Astrocyte (in vitro differentiated cells and primary cell): ENCODE data around the gene SGTA. TPM values are rescaled to one million over a fixed set of nuclear protein-coding genes. Genes with fewer than 3 reads are reported as not detected.

ENCODE experiments used
- DNase-seq: peaks from one replicate; pipeline ENCODE4 v3.0.0-alpha.2; 2010; ENCODE audit warnings: low read depth
- FAIRE-seq: peaks from 2 replicates; lab custom pipeline; 2011; peaks lifted over from hg19 to GRCh38; lab: Jason Lieb, UNC
- H2AFZ ChIP-seq: 2 replicates; pipeline ENCODE4 v1.6.0; 2012; ENCODE audit warnings: low read depth, low read length, inconsistent platforms
- H3K27ac ChIP-seq: 2 replicates; pipeline ENCODE4 v1.5.1; 2011; ENCODE audit warnings: low read depth, low read length, inconsistent platforms
- H3K27me3 ChIP-seq: 2 replicates; pipeline ENCODE4 v1.6.0; 2011; ENCODE audit warnings: low read length, inconsistent platforms; ENCODE audit not compliant: insufficient read depth
- H3K36me3 ChIP-seq: 2 replicates; pipeline ENCODE4 v1.5.1; 2011; ENCODE audit warnings: low read length, inconsistent platforms; ENCODE audit not compliant: insufficient read depth
- H3K4me1 ChIP-seq: 2 replicates; pipeline ENCODE4 v1.5.1; 2011; ENCODE audit warnings: low read length, inconsistent platforms; ENCODE audit not compliant: insufficient read depth
- H3K4me2 ChIP-seq: 2 replicates; pipeline ENCODE4 v1.6.0; 2012; ENCODE audit warnings: low read length, inconsistent platforms
- H3K4me3 ChIP-seq: 2 replicates; pipeline ENCODE4 v1.5.1; 2011; ENCODE audit warnings: low read depth, mild to moderate bottlenecking, low read length, inconsistent platforms; ENCODE audit not compliant: insufficient read depth
- H3K79me2 ChIP-seq: 2 replicates; pipeline ENCODE4 v1.6.0; 2012; ENCODE audit warnings: mild to moderate bottlenecking, low read length, inconsistent platforms; ENCODE audit not compliant: insufficient read depth
- H3K9ac ChIP-seq: 2 replicates; pipeline ENCODE4 v1.6.0; 2012; ENCODE audit warnings: mild to moderate bottlenecking, low read length, inconsistent platforms
- H3K9me3 ChIP-seq: 2 replicates; pipeline ENCODE4 v1.5.1; 2012; ENCODE audit warnings: low read depth, mild to moderate bottlenecking, low read length, inconsistent platforms; ENCODE audit not compliant: insufficient read depth
- H4K20me1 ChIP-seq: 2 replicates; pipeline ENCODE4 v1.6.0; 2012; ENCODE audit warnings: low read length, inconsistent platforms; ENCODE audit not compliant: insufficient read depth
- H3K27ac Mint-ChIP-seq: one replicate; pipeline ENCODE4 v1.8.0; 2021; ENCODE audit warnings: mild to moderate bottlenecking, mixed read lengths; ENCODE audit not compliant: unreplicated experiment
- H3K27me3 Mint-ChIP-seq: one replicate; pipeline ENCODE4 v1.8.0; 2021; ENCODE audit warnings: low read depth, mixed read lengths; ENCODE audit not compliant: unreplicated experiment
- H3K36me3 Mint-ChIP-seq: one replicate; pipeline ENCODE4 v1.8.0; 2021; ENCODE audit warnings: low read depth, mixed read lengths; ENCODE audit not compliant: unreplicated experiment
- H3K4me1 Mint-ChIP-seq: one replicate; pipeline ENCODE4 v1.8.0; 2021; ENCODE audit warnings: low read depth, mixed read lengths; ENCODE audit not compliant: unreplicated experiment
- H3K4me3 Mint-ChIP-seq: one replicate; pipeline ENCODE4 v1.8.0; 2021; ENCODE audit warnings: mild to moderate bottlenecking, moderate library complexity, mixed read lengths; ENCODE audit not compliant: unreplicated experiment
- H3K9me3 Mint-ChIP-seq: one replicate; pipeline ENCODE4 v1.8.0; 2021; ENCODE audit warnings: mild to moderate bottlenecking, mixed read lengths; ENCODE audit not compliant: unreplicated experiment
- EZH2 ChIP-seq: IDR thresholded peaks from 2 replicates; pipeline ENCODE4 v1.6.1; 2012; ENCODE audit warnings: mild to moderate bottlenecking, low read length, inconsistent platforms; ENCODE audit not compliant: insufficient read depth
- total RNA-seq: library from RNA; stranded (reverse); gene quantifications from 2 replicates; pipeline ENCODE4 v1.2.1, GENCODE V29; 2021
- TF ChIP-seq, protein P1 (sequence below): IDR thresholded peaks from 2 replicates; pipeline ENCODE4 v1.5.1; 2011; ENCODE audit warnings: low read depth, mild to moderate bottlenecking, inconsistent platforms, low read length, moderate library complexity; ENCODE audit not compliant: insufficient read depth

Gene SGTA
- total RNA-seq, 1 donor from 2014 or later: 76.1 TPM

DNA sequence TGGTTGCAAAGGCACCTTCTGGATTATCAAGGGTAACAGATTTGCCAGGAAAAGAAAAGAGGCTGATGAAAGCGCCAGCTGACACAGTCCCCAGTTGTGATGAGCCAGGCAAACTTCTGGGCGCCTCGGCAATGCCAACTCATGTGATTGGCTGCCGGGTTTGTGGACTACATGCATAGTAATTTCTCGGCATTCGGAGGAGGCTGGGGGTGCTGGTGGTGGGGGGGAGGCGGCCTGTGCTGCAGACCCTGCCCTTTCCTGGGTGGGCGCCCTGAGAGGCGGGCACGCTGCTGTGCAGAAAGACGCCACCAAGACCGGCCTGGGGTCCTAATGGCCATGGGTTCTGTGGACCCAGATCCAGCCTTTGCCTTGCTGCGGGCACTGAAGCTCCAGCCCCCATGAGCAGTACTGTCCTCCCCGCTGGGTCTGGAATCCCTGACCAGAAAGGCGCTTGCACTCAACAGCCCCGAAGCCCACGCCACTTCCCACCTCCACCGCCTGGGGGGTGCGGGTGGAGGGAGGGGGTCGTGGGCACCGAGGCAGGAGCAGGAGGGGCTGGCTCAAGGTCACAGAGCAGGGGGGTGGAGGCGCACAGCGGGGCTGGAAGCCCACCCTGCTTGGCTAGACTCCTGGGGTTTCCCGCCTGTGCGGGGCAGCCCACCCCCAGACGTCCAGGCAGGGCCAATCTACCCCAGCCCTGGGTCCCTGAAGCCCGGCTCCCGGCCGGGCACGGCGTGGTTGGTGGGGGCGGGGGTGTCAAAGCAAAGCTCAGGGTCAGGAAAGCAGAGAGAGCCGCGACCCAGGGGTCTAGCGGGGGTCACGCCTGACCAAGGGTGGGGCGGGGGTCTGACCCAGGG is 62.9 kb downstream of the SGTA start:
- H3K4me3 ChIP-seq: no peak overlapping the region
- peak overlapping the region; percentile 72 for H3K4me2 ChIP-seq
- H3K36me3 Mint-ChIP-seq: peaks cover 6% of the 10 kb centered on the region
- no peaks in the 10 kb centered on the region for H3K79me2 ChIP-seq
- peaks cover 8% of the 10 kb centered on the region for H3K9me3 Mint-ChIP-seq
- H3K4me1 ChIP-seq: peaks cover 22% of the 10 kb centered on the region
- H4K20me1 ChIP-seq: no peaks in the 10 kb centered on the region
- no peaks in the 10 kb centered on the region for H3K36me3 ChIP-seq
- no peak overlapping the region for H3K27ac ChIP-seq
- H3K9me3 ChIP-seq: peaks cover 6% of the 10 kb centered on the region
- no peaks in the 10 kb centered on the region for H3K27me3 ChIP-seq
- DNase-seq (peak; percentile 8), FAIRE-seq (no peak)
- peak overlapping the region; percentile 73 for H3K4me3 Mint-ChIP-seq
- TF ChIP-seq EZH2: no peak
- TF ChIP-seq, protein P1, sequence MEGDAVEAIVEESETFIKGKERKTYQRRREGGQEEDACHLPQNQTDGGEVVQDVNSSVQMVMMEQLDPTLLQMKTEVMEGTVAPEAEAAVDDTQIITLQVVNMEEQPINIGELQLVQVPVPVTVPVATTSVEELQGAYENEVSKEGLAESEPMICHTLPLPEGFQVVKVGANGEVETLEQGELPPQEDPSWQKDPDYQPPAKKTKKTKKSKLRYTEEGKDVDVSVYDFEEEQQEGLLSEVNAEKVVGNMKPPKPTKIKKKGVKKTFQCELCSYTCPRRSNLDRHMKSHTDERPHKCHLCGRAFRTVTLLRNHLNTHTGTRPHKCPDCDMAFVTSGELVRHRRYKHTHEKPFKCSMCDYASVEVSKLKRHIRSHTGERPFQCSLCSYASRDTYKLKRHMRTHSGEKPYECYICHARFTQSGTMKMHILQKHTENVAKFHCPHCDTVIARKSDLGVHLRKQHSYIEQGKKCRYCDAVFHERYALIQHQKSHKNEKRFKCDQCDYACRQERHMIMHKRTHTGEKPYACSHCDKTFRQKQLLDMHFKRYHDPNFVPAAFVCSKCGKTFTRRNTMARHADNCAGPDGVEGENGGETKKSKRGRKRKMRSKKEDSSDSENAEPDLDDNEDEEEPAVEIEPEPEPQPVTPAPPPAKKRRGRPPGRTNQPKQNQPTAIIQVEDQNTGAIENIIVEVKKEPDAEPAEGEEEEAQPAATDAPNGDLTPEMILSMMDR: no peak
- H3K4me1 Mint-ChIP-seq: no peaks in the 10 kb centered on the region
- H3K27me3 Mint-ChIP-seq: peaks cover 14% of the 10 kb centered on the region
- H3K9ac ChIP-seq: no peak overlapping the region
- no peak overlapping the region for H2AFZ ChIP-seq
- no peak overlapping the region for H3K27ac Mint-ChIP-seq

DNA sequence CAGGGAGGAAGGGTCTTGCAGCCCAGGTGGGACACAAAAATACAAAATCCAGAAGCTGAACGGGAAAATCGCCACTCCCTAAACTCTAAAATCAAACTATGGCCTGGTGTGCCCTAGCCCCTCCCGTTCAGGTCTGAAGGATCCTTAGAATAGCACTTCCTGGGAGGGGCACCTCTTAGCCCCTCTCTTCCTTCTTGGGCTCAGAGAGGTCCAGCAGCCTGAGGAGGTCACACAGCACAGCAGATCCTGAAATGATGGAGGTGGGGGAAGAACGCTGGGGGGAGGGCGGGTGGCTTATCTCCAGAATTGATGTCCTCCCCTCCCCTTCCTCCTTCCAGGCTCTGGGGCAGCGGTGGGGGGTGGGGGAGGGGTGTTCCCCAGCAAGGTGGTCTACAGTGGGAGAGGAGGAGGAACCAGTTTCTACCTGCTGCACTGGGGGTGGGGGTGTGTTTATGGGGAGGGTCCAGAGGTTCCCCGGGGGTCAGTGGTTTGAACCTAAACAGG is 63.8 kb downstream of the SGTA start:
- Histone ChIP-seq H3K27me3 (no peaks in the 10 kb centered on the region), H3K79me2 (no peaks in the 10 kb centered on the region), H3K9ac (no peak overlapping the region), H3K9me3 (peaks cover 8% of the 10 kb centered on the region), H3K4me3 (no peak overlapping the region), H3K4me1 (peaks cover 22% of the 10 kb centered on the region), H4K20me1 (no peaks in the 10 kb centered on the region), H3K4me2 (no peak overlapping the region), H2AFZ (no peak overlapping the region), H3K36me3 (no peaks in the 10 kb centered on the region), H3K27ac (no peak overlapping the region)
- no peak overlapping the region for H3K4me3 Mint-ChIP-seq
- peaks cover 14% of the 10 kb centered on the region for H3K27me3 Mint-ChIP-seq
- FAIRE-seq: no peak
- H3K27ac Mint-ChIP-seq: no peak overlapping the region
- H3K4me1 Mint-ChIP-seq: no peaks in the 10 kb centered on the region
- peaks cover 8% of the 10 kb centered on the region for H3K36me3 Mint-ChIP-seq
- TF ChIP-seq, protein P1: no peak
- no peak for TF ChIP-seq EZH2
- DNase-seq: no peak
- peaks cover 10% of the 10 kb centered on the region for H3K9me3 Mint-ChIP-seq
